WTC11 (cell line): ENCODE data around the gene IRX3. TPM values are rescaled to one million over a fixed set of nuclear protein-coding genes. Genes with fewer than 3 reads are reported as not detected.
A peak's percentile ranks its signal among the peaks of the same experiment; 100 is the strongest.

ENCODE experiments used
- ATAC-seq: fragments of 200-7000 bp; cut with Tn5 transposase; 2 replicates; pipeline ENCODE4 v1.10.0; 2021; ENCODE audit warnings: mild to moderate bottlenecking, moderate library complexity
- CTCF ChIA-PET: fragments of 300-600 bp; sonication (Branson Sonifier 250); formaldehyde crosslinking; loops from one replicate; lab custom pipeline; 2021; ENCODE audit warnings: antibody characterized with exemption; lab: Charles Lee
- POLR2A ChIA-PET: fragments of 350-600 bp; sonication (Branson Sonifier 250); formaldehyde crosslinking; loops from one replicate; lab custom pipeline; 2021; ENCODE audit warnings: antibody characterized with exemption; lab: Charles Lee
- DNase-seq: peaks from one replicate; pipeline ENCODE4 v3.0.0; 2021; ENCODE audit warnings: low spot score
- H3K27ac Mint-ChIP-seq: 2 replicates; pipeline ENCODE4 v1.8.0; 2021; ENCODE audit warnings: mixed read lengths
- H3K27me3 Mint-ChIP-seq: 2 replicates; pipeline ENCODE4 v1.8.0; 2021; ENCODE audit warnings: low read depth, mild to moderate bottlenecking, moderate library complexity, mixed read lengths
- H3K36me3 Mint-ChIP-seq: 2 replicates; pipeline ENCODE4 v1.8.0; 2021; ENCODE audit warnings: mixed read lengths
- H3K4me1 Mint-ChIP-seq: 2 replicates; pipeline ENCODE4 v1.8.0; 2022; ENCODE audit warnings: mixed read lengths
- H3K4me3 Mint-ChIP-seq: 2 replicates; pipeline ENCODE4 v1.8.0; 2021; ENCODE audit warnings: mild to moderate bottlenecking, moderate library complexity, mixed read lengths
- H3K9me3 Mint-ChIP-seq: 2 replicates; pipeline ENCODE4 v1.8.0; 2021; ENCODE audit warnings: mixed read lengths
- CREM ChIP-seq: sonication (generic); formaldehyde crosslinking; IDR thresholded peaks from 2 replicates; pipeline ENCODE4 v1.8.1; 2022; ENCODE audit warnings: mild to moderate bottlenecking, missing genetic modification reagents, moderate library complexity
- ELF4 ChIP-seq: sonication (generic); formaldehyde crosslinking; IDR thresholded peaks from 2 replicates; pipeline ENCODE4 v1.8.1; 2022; ENCODE audit warnings: low read depth, mild to moderate bottlenecking, moderate library complexity, missing genetic modification reagents
- GRHL2 ChIP-seq: fragments of 250-450 bp; sonication (Bioruptor Pico); IDR thresholded peaks from 2 replicates; pipeline ENCODE4 v1.8.0; 2022; ENCODE audit warnings: mild to moderate bottlenecking, moderate library complexity; ENCODE audit not compliant: insufficient replicate concordance, severe bottlenecking
- GTF2I ChIP-seq: fragments of 250-450 bp; sonication (Bioruptor Pico); conservative IDR thresholded peaks from 2 replicates; pipeline ENCODE4 v1.4.0; 2021; ENCODE audit warnings: mild to moderate bottlenecking
- HMGA2 ChIP-seq: fragments of 250-450 bp; sonication (Bioruptor Pico); IDR thresholded peaks from 2 replicates; pipeline ENCODE4 v1.4.0; 2021; ENCODE audit warnings: mild to moderate bottlenecking, moderate library complexity
- JUN ChIP-seq: sonication (generic); formaldehyde crosslinking; IDR thresholded peaks from 2 replicates; pipeline ENCODE4 v1.8.0; 2023; ENCODE audit warnings: mild to moderate bottlenecking, missing genetic modification reagents
- NR3C1 ChIP-seq: sonication (generic); formaldehyde crosslinking; conservative IDR thresholded peaks from 2 replicates; pipeline ENCODE4 v1.8.1; 2023; ENCODE audit warnings: low read depth, mild to moderate bottlenecking, missing genetic modification reagents
- PRRX2 ChIP-seq: fragments of 250-450 bp; sonication (Bioruptor Pico); IDR thresholded peaks from 2 replicates; pipeline ENCODE4 v1.8.0; 2021; ENCODE audit warnings: mild to moderate bottlenecking
- RELA ChIP-seq: sonication (generic); formaldehyde crosslinking; IDR thresholded peaks from 2 replicates; pipeline ENCODE4 v1.8.1; 2022; ENCODE audit warnings: missing genetic modification reagents, mild to moderate bottlenecking, borderline replicate concordance
- RORB ChIP-seq: fragments of 250-450 bp; sonication (Bioruptor Pico); IDR thresholded peaks from 2 replicates; pipeline ENCODE4 v1.9.0; 2021; ENCODE audit warnings: mild to moderate bottlenecking
- TCF7 ChIP-seq: sonication (generic); formaldehyde crosslinking; IDR thresholded peaks from 2 replicates; pipeline ENCODE4 v1.8.0; 2022; ENCODE audit warnings: mild to moderate bottlenecking, low read depth, missing genetic modification reagents, moderate library complexity
- TP53 ChIP-seq: sonication (generic); formaldehyde crosslinking; IDR thresholded peaks from 2 replicates; pipeline ENCODE4 v1.8.1; 2023; ENCODE audit warnings: mild to moderate bottlenecking, missing genetic modification reagents
- ZBTB21 ChIP-seq: sonication (generic); formaldehyde crosslinking; IDR thresholded peaks from 2 replicates; pipeline ENCODE4 v1.8.1; 2023; ENCODE audit warnings: mild to moderate bottlenecking, missing genetic modification reagents, borderline replicate concordance
- ZNF121 ChIP-seq: sonication (generic); formaldehyde crosslinking; IDR thresholded peaks from 2 replicates; pipeline ENCODE4 v1.8.0; 2023; ENCODE audit warnings: missing genetic modification reagents
- ZNF317 ChIP-seq: sonication (generic); formaldehyde crosslinking; IDR thresholded peaks from 2 replicates; pipeline ENCODE4 v1.8.1; 2023; ENCODE audit warnings: low read depth, mild to moderate bottlenecking, moderate library complexity, missing genetic modification reagents, borderline replicate concordance
- total RNA-seq: library from RNA; stranded (reverse); gene quantifications from 3 replicates; pipeline ENCODE4 v1.2.3, GENCODE V29; 2021
- TF ChIP-seq, protein P1 (sequence below): fragments of 200-600 bp; IDR thresholded peaks from 2 replicates; pipeline ENCODE4 v1.8.0; 2022; ENCODE audit warnings: antibody characterized with exemption
- TF ChIP-seq, protein P2 (sequence below): sonication (generic); formaldehyde crosslinking; IDR thresholded peaks from 2 replicates; pipeline ENCODE4 v1.8.1; 2022; ENCODE audit warnings: low read depth, mild to moderate bottlenecking, moderate library complexity, missing genetic modification reagents, borderline replicate concordance
- TF ChIP-seq, protein P3 (sequence below): sonication (generic); formaldehyde crosslinking; IDR thresholded peaks from 2 replicates; pipeline ENCODE4 v1.8.1; 2023; ENCODE audit warnings: mild to moderate bottlenecking, missing genetic modification reagents, moderate library complexity
- TF ChIP-seq, protein P4 (sequence below): fragments of 250-450 bp; sonication (Bioruptor Pico); IDR thresholded peaks from 2 replicates; pipeline ENCODE4 v1.9.0; 2021; ENCODE audit warnings: mild to moderate bottlenecking
- TF ChIP-seq, protein P5 (sequence below): fragments of 250-450 bp; sonication (Bioruptor Pico); IDR thresholded peaks from 2 replicates; pipeline ENCODE4 v1.9.0; 2021; ENCODE audit warnings: mild to moderate bottlenecking
- TF ChIP-seq, protein P6 (sequence below): sonication (generic); formaldehyde crosslinking; IDR thresholded peaks from 2 replicates; pipeline ENCODE4 v1.8.0; 2022; ENCODE audit warnings: missing genetic modification reagents
- TF ChIP-seq, protein P7 (sequence below): sonication (generic); formaldehyde crosslinking; IDR thresholded peaks from 2 replicates; pipeline ENCODE4 v1.8.1; 2023; ENCODE audit warnings: mild to moderate bottlenecking, missing genetic modification reagents, moderate library complexity

The IRX3 gene
- total RNA-seq, 1 experiment from 2014 or later, result 1.1 TPM

DNA sequence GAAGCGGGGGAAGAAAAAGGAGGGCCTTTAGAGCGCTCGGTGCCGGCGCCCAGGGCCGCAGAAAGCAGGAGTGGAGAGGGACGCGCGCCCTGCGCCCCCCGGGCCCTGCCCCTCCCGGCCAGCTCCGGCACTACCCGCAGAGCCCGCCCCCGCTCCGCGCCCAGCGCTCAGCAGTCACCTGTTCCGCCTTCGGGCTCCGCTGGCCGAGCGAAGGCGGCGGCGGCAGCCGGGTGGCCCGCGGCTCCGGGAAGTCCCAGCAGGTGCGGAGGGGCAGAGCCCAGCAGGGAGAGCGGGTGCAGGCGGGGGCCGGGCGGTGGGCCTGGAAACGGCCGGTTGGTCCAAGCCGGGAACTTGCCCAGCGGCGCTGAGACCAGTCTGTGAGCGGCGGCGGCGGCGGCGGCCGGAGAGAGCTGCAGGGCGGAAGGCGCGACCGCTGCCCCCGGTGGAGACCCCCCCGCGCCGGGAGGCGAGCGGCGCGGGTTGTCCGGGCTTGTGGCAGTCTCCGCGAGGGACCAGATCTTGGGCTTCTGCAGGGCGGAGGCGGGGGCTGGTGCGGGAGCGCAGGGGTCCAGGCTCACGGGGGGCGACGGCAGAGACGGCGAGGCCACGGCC, 2.2 kb downstream of the IRX3 start (continued):
- TF ChIP-seq, protein P1, sequence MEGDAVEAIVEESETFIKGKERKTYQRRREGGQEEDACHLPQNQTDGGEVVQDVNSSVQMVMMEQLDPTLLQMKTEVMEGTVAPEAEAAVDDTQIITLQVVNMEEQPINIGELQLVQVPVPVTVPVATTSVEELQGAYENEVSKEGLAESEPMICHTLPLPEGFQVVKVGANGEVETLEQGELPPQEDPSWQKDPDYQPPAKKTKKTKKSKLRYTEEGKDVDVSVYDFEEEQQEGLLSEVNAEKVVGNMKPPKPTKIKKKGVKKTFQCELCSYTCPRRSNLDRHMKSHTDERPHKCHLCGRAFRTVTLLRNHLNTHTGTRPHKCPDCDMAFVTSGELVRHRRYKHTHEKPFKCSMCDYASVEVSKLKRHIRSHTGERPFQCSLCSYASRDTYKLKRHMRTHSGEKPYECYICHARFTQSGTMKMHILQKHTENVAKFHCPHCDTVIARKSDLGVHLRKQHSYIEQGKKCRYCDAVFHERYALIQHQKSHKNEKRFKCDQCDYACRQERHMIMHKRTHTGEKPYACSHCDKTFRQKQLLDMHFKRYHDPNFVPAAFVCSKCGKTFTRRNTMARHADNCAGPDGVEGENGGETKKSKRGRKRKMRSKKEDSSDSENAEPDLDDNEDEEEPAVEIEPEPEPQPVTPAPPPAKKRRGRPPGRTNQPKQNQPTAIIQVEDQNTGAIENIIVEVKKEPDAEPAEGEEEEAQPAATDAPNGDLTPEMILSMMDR, result no peak
- TF ChIP-seq JUN, result no peak
- TF ChIP-seq, protein P2, sequence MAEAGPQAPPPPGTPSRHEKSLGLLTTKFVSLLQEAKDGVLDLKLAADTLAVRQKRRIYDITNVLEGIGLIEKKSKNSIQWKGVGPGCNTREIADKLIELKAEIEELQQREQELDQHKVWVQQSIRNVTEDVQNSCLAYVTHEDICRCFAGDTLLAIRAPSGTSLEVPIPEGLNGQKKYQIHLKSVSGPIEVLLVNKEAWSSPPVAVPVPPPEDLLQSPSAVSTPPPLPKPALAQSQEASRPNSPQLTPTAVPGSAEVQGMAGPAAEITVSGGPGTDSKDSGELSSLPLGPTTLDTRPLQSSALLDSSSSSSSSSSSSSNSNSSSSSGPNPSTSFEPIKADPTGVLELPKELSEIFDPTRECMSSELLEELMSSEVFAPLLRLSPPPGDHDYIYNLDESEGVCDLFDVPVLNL (CRISPR knock-in tag), result no peak
- TF ChIP-seq CREM, result no peak
- no peak for TF ChIP-seq HMGA2
- no peak for TF ChIP-seq ZBTB21 (CRISPR knock-in tag)
- TF ChIP-seq GRHL2 (CRISPR knock-in tag), result no peak
- TF ChIP-seq PRRX2 (CRISPR knock-in tag), result no peak

DNA sequence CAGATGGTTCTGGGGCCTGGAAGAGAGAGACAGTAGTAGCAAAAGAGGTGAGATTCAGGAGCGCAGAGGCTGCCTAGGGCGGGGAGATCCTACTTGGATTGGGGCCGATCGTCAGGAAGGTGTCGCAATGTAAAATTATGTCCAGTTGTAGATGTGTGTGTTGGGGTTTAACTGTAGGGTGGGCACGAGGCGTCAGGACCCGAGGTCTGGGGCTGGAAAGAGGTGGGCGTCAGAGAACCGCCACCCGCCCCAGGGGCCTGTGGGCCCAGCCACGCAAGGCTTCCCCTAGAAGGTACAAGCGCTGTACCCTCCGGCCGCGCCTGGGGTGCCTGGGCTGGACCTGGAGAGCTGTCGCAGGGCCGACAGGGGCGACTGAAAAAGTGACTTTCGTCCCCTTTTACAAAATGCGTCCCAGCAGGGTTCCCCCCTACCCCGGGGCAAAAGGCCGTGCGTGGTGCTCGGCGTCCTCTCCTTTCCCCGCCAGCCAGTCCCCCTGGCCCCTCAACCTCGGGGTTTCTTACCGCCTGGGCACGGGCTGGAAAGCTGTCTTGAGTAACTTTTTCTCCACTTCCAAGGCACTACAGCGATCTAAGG, 2.8 kb downstream of the IRX3 start:
- no peak overlapping the region for H3K27ac Mint-ChIP-seq
- CTCF ChIA-PET, result interaction anchor here (0.6 to 1.6 kb wide), 4 partner anchors 395 to 1138 kb away, joined by 3 to 6 read pairs (median 3); partner anchors contain the start of gene IRX5
- TF ChIP-seq, protein P3, sequence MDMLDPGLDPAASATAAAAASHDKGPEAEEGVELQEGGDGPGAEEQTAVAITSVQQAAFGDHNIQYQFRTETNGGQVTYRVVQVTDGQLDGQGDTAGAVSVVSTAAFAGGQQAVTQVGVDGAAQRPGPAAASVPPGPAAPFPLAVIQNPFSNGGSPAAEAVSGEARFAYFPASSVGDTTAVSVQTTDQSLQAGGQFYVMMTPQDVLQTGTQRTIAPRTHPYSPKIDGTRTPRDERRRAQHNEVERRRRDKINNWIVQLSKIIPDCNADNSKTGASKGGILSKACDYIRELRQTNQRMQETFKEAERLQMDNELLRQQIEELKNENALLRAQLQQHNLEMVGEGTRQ (CRISPR knock-in tag), result no peak
- TF ChIP-seq RORB (CRISPR knock-in tag) (no peak), TP53 (CRISPR knock-in tag) (no peak), GTF2I (CRISPR knock-in tag) (no peak), ZNF121 (CRISPR knock-in tag) (no peak), RELA (CRISPR knock-in tag) (no peak), ZNF317 (no peak), CREM (no peak), TCF7 (CRISPR knock-in tag) (no peak), ELF4 (CRISPR knock-in tag) (no peak), NR3C1 (no peak)
- TF ChIP-seq, protein P4, sequence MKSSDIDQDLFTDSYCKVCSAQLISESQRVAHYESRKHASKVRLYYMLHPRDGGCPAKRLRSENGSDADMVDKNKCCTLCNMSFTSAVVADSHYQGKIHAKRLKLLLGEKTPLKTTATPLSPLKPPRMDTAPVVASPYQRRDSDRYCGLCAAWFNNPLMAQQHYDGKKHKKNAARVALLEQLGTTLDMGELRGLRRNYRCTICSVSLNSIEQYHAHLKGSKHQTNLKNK (CRISPR knock-in tag), result no peak
- TF ChIP-seq, protein P5, sequence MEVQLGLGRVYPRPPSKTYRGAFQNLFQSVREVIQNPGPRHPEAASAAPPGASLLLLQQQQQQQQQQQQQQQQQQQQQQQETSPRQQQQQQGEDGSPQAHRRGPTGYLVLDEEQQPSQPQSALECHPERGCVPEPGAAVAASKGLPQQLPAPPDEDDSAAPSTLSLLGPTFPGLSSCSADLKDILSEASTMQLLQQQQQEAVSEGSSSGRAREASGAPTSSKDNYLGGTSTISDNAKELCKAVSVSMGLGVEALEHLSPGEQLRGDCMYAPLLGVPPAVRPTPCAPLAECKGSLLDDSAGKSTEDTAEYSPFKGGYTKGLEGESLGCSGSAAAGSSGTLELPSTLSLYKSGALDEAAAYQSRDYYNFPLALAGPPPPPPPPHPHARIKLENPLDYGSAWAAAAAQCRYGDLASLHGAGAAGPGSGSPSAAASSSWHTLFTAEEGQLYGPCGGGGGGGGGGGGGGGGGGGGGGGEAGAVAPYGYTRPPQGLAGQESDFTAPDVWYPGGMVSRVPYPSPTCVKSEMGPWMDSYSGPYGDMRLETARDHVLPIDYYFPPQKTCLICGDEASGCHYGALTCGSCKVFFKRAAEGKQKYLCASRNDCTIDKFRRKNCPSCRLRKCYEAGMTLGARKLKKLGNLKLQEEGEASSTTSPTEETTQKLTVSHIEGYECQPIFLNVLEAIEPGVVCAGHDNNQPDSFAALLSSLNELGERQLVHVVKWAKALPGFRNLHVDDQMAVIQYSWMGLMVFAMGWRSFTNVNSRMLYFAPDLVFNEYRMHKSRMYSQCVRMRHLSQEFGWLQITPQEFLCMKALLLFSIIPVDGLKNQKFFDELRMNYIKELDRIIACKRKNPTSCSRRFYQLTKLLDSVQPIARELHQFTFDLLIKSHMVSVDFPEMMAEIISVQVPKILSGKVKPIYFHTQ (CRISPR knock-in tag), result no peak
- TF ChIP-seq, protein P6, sequence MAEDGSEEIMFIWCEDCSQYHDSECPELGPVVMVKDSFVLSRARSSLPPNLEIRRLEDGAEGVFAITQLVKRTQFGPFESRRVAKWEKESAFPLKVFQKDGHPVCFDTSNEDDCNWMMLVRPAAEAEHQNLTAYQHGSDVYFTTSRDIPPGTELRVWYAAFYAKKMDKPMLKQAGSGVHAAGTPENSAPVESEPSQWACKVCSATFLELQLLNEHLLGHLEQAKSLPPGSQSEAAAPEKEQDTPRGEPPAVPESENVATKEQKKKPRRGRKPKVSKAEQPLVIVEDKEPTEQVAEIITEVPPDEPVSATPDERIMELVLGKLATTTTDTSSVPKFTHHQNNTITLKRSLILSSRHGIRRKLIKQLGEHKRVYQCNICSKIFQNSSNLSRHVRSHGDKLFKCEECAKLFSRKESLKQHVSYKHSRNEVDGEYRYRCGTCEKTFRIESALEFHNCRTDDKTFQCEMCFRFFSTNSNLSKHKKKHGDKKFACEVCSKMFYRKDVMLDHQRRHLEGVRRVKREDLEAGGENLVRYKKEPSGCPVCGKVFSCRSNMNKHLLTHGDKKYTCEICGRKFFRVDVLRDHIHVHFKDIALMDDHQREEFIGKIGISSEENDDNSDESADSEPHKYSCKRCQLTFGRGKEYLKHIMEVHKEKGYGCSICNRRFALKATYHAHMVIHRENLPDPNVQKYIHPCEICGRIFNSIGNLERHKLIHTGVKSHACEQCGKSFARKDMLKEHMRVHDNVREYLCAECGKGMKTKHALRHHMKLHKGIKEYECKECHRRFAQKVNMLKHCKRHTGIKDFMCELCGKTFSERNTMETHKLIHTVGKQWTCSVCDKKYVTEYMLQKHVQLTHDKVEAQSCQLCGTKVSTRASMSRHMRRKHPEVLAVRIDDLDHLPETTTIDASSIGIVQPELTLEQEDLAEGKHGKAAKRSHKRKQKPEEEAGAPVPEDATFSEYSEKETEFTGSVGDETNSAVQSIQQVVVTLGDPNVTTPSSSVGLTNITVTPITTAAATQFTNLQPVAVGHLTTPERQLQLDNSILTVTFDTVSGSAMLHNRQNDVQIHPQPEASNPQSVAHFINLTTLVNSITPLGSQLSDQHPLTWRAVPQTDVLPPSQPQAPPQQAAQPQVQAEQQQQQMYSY (CRISPR knock-in tag), result no peak
- TF ChIP-seq, protein P7, sequence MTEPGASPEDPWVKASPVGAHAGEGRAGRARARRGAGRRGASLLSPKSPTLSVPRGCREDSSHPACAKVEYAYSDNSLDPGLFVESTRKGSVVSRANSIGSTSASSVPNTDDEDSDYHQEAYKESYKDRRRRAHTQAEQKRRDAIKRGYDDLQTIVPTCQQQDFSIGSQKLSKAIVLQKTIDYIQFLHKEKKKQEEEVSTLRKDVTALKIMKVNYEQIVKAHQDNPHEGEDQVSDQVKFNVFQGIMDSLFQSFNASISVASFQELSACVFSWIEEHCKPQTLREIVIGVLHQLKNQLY (CRISPR knock-in tag), result no peak
- POLR2A ChIA-PET, result no interaction called here
- peaks cover 93% of the 10 kb centered on the region for H3K27me3 Mint-ChIP-seq
- ATAC-seq (no peak), DNase-seq (peak; percentile 20)
- H3K4me3 Mint-ChIP-seq, result peak overlapping the region; percentile 58
- no peaks in the 10 kb centered on the region for H3K9me3 Mint-ChIP-seq
- H3K4me1 Mint-ChIP-seq, result peaks cover 31% of the 10 kb centered on the region
- no peaks in the 10 kb centered on the region for H3K36me3 Mint-ChIP-seq
